Superior temporal gyrus (tissue), 1 donor: Measurements from ENCODE around the gene FERMT3.
"Not testable (repeated sequence)": the region's sequence is repeated elsewhere in the genome, so short reads cannot be mapped to it uniquely, and the experiment has no call there.

Source experiments
- DNase-seq: peaks from one replicate; pipeline ENCODE4 v3.0.0-alpha.2; 2016; ENCODE audit errors: extremely low spot score

The FERMT3 gene

DNA sequence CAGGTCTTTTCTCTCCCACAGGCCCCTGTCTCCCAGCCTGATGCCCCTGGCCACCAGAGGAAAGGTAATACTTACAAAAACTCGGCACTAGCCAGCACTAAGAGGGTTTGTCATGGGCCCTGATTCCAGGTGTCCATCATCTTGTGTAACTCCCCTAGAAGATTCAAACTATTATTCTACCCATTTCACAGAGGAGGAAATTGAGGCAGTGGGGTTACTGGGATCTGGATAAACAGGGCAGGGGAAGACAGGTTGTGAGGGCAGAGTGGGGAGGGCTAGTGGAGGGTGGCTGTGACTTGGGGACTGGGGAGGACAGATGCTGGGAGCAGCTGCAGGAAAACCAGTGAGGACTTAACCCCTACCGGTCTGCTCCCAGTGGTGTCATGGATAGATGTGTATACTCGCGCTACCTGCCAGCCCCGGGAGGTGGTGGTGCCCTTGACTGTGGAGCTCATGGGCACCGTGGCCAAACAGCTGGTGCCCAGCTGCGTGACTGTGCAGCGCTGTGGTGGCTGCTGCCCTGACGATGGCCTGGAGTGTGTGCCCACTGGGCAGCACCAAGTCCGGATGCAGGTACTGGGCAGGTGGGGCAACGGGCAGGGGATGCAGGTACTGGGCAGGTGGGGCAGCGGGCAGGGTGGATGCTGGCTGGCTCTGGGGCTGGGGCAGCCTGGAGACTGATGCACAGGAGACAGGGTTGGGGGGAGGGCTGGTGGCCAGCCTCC lies 29.1 kb downstream of the FERMT3 start:
- no peak for DNase-seq

DNA sequence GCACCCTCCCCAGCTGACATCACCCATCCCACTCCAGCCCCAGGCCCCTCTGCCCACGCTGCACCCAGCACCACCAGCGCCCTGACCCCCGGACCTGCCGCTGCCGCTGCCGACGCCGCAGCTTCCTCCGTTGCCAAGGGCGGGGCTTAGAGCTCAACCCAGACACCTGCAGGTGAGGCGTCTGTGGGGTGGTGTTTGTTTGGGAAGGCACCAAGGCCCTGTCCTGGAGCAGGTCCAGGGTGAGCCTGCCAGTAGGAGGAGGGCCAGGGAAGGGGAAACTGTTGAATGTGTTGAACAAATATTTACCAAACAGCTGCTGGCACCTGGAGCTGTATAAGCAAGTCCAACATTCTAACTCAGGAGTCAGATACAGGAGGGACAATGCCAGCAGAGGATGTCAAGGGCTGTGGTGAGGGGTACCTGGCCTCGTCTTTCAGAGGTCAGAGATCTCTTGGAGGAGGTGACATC lies 31.0 kb downstream of the FERMT3 start:
- DNase-seq: no peak

DNA sequence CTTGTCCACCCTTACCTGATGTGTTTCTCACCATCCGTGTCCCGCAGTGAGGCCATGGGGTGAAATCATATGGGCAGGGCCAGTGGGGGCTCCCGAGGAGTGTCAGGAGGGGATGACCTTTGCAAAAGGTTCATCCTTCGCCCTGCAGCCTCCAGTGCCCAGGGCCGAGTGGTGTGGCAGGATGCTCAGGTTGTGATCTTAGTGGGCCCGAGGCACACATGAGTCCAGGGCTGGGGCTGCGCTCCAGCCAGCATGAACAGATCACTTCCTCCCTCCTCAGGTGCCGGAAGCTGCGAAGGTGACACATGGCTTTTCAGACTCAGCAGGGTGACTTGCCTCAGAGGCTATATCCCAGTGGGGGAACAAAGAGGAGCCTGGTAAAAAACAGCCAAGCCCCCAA lies 31.6 kb downstream of the FERMT3 start:
- no peak for DNase-seq

DNA sequence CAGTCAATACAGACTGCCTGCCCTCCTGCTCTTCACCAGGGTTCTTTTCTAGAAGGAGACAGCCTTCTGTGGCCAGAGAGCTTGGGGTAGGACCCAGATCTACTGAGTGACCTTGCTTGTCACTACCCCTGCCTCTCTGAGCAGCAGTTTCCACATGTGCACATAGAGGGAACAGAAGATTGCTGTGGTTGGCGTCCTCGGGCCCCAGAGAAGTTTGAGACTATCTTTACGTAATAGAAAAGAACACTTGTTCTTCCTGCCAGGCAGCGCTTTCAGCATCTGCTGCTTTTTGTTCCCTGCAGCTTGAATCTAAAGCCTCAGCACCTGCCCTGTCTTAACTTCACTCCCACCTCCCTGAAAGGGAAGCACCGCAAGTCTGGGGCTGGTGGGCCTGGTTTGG lies 32.5 kb downstream of the FERMT3 start:
- DNase-seq: no peak

DNA sequence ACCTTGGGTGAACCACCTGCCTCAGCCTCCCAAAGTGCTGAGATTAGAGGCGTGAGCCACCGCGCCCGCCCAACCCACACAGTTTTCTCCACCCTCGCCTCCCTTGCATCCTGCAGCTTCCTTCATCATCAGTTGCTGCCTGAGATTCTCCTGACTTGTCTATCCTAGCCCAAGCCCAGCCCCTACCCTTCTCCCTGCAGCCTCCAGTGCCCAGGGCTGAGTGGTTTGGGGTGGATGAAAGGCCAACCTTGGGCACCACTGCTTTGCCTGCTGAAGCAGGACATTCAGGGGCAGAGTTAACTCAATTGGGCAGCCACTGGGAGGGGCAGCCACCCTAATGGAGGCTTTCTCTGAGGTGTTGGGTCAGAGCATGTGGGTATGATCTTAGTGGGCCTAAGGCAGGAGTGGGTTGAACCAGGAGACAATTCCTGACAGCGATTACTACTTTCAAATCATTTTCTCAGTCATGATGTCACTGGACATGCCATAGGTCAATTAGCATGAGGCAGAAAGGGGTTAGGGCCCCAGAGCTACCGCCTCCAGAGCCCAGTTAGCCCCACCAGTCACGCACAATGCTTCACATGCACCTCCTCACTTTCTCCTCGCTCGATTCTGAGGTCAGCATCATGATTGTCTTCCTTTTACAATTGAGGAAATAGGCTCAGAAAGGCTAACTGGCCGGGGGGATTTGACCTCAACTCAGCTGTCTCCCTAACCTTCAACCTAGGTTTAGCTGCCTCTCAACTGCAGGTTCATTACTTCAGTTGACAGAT lies 33.3 kb downstream of the FERMT3 start:
- DNase-seq: no peak

DNA sequence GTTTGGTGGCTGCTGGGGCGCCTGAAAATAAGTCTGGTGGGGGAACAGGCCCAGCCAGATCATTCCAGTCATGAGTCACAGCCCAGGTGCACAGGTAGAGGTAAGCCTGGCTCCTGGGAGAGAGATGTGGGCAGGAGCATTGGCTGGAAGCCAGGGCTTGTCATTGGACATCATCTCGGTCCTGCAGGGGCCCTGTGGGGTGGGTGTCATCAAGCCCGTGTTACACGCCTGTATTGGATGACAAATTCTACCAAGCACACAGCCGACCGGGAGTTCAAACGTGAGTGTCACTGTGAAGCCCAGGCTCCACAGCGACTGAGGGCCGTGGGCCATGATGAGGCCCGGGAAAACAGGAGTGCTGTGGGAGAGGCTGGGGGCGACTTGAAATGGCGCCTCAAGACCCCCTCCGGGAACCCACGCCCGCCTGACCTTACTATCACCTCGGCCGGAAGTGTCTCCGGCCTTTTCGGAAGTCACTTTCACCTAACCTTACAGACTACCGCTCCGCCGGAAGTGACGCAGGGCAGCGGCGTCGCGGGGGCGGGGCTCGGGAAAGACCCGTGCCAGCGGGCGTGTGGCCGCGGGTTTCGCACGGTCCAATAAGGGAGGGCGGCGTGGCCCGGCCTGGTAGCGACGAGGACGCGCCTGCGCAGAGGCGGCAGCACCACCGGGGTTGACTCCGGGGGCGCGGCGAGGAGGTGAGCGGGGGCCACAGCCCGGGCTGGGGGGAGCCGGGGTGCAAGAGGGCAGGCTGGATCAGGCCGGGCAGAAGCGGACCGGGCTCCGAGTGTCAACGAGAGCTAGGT lies 34.1 kb downstream of the FERMT3 start, which contains the start of gene FKBP2:
Gene FKBP2, plus strand, starts transcription at position 661 of the 806 bp plus-strand sequence. CDS start 1,293 bp downstream, outside the sequence.
- peak; percentile 97 for DNase-seq

DNA sequence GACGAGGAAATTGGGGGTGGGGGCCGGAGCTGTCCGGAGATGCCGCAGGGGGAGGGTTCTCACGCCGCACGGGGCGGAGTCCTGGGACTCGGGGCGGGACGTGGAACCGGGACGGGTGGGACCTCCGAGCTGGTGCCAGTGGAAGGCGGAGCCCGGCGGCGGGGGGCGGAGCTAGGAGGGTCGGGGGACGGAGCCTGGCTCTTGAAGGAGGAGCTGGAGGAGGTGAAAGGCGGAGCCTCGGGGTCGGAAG lies 34.6 kb downstream of the FERMT3 start:
- no peak for DNase-seq

DNA sequence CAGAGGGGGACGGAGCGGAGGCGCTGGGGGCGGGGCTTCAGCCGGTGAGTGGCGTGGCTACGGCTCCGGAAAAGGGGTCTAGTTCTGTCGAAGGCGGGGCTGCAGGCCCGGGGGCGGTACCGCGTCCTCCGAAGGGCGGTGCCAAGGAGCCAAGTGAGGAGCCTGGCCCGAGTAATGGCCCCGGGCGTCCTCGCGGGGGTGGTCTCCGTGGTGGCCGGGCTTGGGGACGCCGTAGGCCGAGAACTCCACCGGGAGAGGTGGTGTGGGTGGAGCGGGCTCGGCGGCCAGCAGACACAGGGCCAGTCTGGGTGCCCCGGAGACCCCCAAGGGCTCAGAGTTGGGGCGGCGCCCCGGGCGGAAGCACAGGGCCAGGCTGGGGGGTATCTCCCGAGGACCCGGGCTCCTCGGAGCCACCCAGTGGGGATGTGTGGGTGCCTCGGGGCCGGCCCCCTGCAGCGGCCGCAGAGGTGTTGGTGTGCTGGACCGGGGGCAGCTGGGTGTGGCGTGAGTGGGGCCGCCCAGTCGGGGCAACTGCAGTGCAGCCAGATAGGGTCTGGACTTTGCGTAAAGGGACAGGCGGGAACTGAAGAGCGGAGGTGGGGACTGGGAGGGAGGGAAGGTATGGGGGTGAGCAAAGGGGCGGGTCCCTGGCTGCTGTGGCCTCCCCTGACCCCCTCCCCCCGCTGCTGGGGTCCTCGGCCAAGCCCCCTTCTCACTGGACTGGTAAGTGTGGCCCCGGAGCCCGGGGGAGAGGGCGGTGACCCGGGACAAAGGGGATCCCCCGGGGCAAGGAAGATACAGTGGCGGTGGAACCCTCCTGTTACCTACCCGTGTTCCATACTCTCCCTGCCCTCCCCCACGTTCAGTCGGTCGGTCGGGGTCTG lies 35.2 kb downstream of the FERMT3 start:
- peak; percentile 97 for DNase-seq

DNA sequence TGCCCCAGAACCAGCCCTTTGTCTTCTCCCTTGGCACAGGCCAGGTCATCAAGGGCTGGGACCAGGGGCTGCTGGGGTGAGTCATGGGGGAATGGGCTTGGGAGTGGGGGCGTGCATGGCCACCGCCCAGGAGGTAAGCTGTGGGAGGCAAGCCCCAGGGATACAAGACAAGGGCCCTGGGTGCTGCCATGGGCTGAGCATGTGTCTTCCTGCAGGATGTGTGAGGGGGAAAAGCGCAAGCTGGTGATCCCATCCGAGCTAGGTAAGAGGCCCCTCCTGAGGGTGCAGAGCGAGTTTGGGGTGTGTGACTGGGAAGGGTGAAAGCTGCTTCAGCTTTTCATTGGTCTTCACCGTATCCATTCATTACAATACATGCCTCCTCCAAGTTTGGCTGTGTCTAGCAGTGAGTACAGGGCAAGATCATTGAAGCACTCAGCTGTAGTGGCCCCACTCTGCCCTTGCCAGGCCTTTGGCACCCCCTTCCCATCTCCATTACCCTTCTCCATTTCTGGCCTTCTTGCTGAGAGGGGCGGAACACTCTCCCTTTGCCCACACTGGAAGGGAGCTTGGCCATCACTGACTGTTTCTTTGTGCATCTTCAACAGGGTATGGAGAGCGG lies 36.8 kb downstream of the FERMT3 start:
- DNase-seq: no peak

DNA sequence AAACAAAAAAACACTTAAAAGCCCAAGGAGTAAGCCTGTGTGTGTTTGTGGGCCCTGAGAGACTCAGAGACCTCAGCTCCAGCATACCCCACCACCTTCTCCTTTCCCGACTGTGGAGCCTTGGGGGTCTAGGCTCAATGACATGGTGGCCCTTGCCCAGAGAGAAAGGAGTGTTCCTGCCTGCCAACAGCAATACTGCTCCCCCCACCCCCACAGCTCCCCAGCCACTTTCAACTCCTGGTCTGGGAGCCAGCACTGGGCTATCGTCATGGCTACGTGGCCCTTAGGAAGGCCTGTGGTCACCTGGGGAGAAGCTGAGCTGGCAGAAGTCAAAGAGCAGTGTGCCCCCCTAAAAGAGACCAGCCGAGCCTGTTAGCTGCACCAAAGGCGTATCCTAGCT lies 37.6 kb downstream of the FERMT3 start:
- DNase-seq: no peak

DNA sequence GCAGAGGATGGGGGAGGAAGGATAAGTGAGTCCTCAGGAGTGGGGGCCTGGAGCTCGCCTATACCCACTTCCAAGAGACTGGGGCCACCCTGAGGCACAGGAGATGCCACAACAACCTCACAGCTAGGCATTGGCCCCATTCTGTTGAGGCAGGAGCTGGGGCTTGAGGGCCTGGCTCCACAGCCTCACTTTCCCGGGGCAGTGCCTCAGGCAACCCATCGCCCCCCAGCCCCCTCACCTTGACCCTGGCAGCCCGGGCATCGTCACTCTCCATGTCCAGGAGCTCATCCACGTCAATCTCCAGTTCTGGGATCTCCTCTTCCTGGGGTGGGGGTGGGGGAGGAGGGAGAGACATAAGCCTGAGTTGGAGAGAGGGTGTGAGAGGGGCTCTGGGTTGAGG lies 38.4 kb downstream of the FERMT3 start:
- no peak for DNase-seq

DNA sequence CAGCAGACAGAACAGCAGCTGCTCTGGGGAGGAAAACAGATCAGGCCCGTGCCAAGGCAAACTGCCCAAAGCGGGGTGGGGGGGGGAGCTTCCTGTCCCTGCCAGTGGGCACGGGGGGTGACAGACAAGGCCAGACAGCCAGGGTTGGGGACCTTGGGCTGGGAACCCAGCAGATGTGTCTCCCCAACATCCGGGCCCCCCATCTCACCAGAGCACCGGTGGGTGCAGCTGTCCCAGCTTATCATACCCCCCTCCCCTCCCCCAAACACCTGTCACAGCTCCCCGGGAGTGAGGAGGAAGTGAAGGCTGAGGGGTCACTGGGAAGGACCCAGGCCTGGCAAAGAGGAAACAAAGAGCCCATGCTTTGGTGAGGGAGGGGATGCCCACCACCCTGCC lies 38.9 kb downstream of the FERMT3 start:
- DNase-seq: no peak

DNA sequence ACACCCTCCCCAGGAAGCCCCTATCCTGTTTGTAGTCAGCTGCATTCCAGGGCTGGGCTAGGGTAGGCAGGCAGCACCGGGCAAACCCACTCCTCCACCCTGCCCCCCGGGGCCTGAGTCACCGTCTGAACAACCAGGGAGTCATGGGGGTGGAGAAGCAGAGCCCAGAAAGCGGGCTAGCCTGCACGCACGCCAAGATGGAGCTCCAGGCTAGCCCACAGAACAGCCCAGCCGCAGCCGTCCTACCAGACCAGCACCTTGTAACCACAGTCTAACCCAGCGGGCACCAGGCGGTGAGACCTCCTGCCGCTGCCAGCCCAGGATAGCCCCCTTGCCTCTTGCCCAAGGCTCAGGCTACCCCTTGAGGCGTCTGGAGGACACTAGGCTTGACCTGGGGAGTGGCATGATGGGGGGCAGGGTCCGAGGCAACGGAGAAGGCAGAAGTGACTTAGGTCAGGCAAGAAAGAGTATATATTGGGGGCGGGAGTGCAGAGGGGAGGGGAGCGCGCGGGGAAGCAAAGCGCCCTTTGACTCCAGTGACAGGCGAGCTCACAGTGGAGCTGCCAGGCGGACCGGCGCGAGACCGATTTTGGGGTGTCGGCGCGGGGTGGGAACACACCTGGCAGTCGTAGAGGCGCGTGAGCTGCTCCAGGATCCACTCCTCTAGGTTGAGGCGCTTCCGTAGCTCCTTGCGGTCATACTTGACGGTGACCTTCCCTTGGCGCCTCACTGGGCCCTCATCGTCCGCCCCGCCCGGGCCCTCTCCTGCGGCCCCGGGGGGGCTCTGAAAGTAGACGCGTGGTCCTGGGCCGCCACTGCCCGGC lies 39.5 kb downstream of the FERMT3 start:
- no peak for DNase-seq

DNA sequence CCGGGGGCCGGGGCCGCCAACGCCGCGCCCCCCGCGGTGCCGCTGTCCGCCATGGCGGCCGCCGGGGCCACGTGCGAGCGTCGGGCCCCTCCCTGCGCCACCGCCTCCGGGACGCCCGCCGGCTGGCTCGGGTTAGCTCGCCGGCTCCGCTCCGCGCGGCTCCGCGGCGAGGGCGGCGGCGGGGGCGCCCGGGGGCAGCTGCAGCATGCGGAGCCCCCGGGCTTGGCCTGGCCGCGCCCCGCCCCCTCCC lies 40.0 kb downstream of the FERMT3 start:
- not testable (repeated sequence) for DNase-seq

DNA sequence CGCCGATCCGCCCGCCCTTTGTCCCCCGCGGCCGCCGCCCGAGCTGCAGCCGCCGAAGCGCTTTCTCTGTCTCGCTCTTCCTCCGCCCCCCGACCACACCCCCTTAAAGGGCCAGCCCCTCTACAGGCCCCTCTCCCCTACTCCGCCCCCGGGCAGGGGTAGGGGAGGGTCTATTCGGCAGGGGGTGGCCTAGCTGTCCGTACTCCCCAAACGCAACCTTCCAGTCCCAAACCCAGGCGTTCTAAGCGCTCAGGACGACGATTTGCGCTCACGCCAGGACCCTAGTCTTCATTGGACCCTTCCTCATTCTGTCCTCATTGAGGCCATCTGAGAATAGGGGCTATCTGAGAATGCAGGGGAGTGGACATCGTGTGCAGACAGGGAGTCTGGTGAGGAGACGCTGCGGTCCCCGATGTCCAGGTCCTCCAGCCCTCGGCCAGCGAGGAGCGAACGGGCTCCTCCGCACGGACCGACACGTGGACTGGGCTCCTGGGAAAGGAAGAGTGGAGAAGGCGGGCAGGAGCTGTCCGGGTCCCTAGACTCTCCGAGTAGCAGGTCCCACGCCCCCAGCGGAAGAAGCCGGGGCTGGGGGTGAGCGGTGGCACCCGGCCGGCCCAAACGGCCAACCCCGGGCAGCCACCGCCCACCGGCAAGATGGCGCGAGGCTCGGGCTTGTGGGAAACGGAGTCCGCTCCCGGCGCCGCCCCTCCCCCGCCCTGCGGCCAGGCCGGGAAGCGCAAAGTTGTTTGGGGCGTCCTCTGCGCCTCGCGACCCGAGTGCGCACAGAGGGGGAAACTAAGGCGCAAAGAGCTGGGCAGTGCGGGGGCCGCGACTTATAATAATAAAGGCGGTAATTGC lies 40.6 kb downstream of the FERMT3 start, which contains the start of gene PPP1R14B:
Gene PPP1R14B, minus strand, starts transcription at position 73 of the 858 bp plus-strand sequence. CDS start 270 bp downstream, outside the sequence.
- peak; percentile 80 for DNase-seq

DNA sequence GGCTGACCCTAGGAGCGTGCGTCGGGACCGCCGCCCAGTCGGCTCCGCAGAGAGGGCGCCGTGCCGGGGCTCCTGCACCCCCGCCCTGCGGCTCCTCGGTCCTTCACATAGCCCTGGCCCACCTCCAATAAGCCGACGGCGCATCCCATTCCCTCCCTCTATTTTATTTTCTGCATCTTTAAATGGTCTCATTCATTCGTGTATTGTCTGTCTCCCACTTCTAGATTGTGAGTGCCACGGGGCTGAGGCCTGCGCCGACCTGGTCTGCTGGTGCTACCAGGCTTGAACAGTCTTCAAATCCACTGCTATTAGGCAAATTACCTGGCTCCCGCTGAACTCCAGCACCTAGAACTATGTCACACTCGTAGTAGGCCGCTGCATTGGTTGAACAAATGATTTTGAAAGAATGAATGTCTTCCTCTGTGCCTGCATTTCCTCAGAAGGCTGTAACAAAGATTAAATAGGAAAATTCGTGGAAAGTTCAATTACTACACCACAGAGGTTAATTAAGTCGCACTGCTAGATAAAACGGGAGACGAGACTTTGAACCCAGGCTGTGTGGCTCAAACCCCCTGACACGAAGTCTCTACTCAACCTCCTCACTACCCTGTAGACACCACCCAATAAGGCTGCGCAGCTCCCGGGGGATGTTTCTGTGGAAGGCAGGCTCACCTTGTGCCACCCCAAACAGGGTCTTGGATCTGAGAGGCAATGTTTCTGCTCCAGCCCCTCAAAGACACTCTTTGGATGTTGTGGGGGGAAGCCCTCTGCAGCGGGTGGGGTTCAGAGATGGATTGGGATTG lies 41.4 kb downstream of the FERMT3 start:
- DNase-seq: no peak

DNA sequence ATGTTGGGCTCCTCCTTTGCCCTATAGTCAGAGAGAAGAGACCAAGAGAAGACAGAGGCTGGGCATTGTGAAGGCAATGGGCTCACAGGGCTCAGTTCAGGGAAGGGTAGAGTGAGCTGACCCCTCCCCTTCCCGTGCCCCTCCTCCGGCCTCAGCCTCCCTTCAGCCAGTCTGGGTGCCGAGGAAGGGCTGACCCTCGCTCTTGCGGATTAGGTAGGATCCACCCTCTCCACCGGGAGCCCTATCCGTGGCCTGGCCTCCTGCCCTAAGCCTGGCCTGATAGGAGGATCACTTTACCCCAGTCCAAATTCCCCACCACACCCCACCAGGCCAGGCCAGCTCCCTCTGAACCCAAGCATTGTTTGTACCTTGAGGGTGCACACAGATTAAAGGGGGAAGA lies 42.1 kb downstream of the FERMT3 start:
- DNase-seq: no peak

DNA sequence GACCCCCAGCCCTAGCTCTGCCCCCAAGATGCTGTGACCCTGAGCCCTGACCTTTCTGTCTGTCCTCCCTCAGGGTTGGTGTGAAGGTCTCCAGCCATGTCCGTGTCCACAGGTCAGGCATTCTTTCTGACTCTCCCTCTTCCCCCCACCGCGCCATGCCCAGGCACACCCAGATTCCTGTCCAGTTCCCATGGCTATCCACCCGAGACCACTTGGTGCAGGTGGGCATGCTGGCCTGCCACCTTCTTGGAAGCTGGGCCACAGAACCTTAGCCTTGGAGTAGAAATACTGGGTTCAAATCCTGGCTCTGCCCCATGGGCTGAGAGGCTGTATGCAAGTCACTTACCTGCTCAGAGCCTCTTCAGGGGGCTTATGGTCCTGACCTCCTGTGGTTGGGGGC lies 42.5 kb downstream of the FERMT3 start:
- no peak for DNase-seq
